Heart right ventricle (tissue), 16 donors: ENCODE data around the gene ERCC2. TPM values are rescaled to one million over a fixed set of nuclear protein-coding genes. Genes with fewer than 3 reads are reported as not detected.

Experiments
- ATAC-seq, 8 donors: fragments of 200-7000 bp; cut with Tn5 transposase; one replicate each; pipeline ENCODE4 v1.9.1; 2020; ENCODE audit warnings: mild to moderate bottlenecking in 8 of 8, moderate library complexity in 8 of 8, moderate number of reproducible peaks in 1 of 8
- DNase-seq, 2 donors: peaks; one replicate each; pipeline ENCODE4 v3.0.0-alpha.2; 2020
- H3K27ac ChIP-seq, 10 donors: fragments of 200-600 bp; sonication (generic) in 2 of 10; one replicate each; pipeline versions ENCODE4 v1.5.0 to v1.8.0; 2020 to 2022; ENCODE audit warnings: mild to moderate bottlenecking in 3 of 10
- H3K27me3 ChIP-seq, 7 donors: fragments of 200-600 bp; one replicate each; pipeline ENCODE4 v1.8.0; 2021 to 2022; ENCODE audit warnings: mild to moderate bottlenecking in 2 of 7
- H3K36me3 ChIP-seq, 9 donors: fragments of 200-600 bp; sonication (generic) in 1 of 9; one replicate each; pipeline versions ENCODE4 v1.5.0 to v1.8.0; 2020 to 2022; ENCODE audit warnings: mild to moderate bottlenecking in 2 of 9
- H3K4me1 ChIP-seq, 9 donors: fragments of 200-600 bp; sonication (generic) in 1 of 9; one replicate each; pipeline versions ENCODE4 v1.5.0 to v1.8.0; 2020 to 2022; ENCODE audit warnings: mild to moderate bottlenecking in 4 of 9
- H3K4me3 ChIP-seq, 10 donors: fragments of 200-600 bp; sonication (generic) in 2 of 10; one replicate each; pipeline versions ENCODE4 v1.5.0 to v1.8.0; 2020 to 2022; ENCODE audit warnings: mild to moderate bottlenecking in 7 of 10, moderate library complexity in 2 of 10
- H3K9me3 ChIP-seq, 11 donors: fragments of 200-600 bp in 10 of 11; sonication (generic) in 2 of 11; one replicate each; pipeline versions ENCODE4 v1.5.0 to v1.8.0; 2013 to 2022; ENCODE audit warnings: mild to moderate bottlenecking in 2 of 11, control low read depth in 1 of 11, moderate library complexity in 1 of 11
- WGBS, 2 donors: extraction: QIAGEN DNeasy Blood & Tissue Kit; methylation state at CpG; one replicate each; pipeline ENCODE4 v1.1.7; 2013; ENCODE audit warnings: inconsistent platforms in 1 of 2; 5-methylcytosine and 5-hydroxymethylcytosine counted together
- intact Hi-C, 10 donors: fragments of 100-400 bp; cut with DNase I; formaldehyde crosslinking; loops; one replicate each; pipeline versions ENCODE4 v1.11.1 to v1.14.2; 2022
- polyA plus RNA-seq, 2 donors: library from polyadenylated mRNA; stranded (reverse); fragments of 200-250 nt; gene quantifications; one replicate each; pipeline ENCODE4 v1.2.3, GENCODE V29; 2013
- total RNA-seq, 10 donors: library from RNA; stranded (reverse); fragmentation: NEBNext Ultra II Directional in 3 of 10; extraction: Animal tissue kit (Norgen Biotek cat#: 25700) in 3 of 10; gene quantifications; one replicate each; pipeline versions ENCODE4 v1.2.1 to v1.2.4, GENCODE V29; 2021 to 2023
- TF ChIP-seq, protein P1 (sequence below), 9 donors: fragments of 200-600 bp; sonication (generic) in 2 of 9; IDR thresholded peaks; one replicate each; pipeline versions ENCODE4 v1.5.0 to v1.8.0; 2021 to 2022; ENCODE audit warnings: antibody characterized with exemption in 9 of 9, mild to moderate bottlenecking in 5 of 9, moderate library complexity in 1 of 9
- donor health status: Arrhythmogenic right ventricular cardiomyopathy.
- donor health status: ischemic (EF 13 %, LVEDD 7.1; RV severe dilation, severe dysfunction).
- donor health status: healthy with polysubstance abuse.
- donor health status: DM: no; HTN: yes; CAD: no.
- donor health status: DM: no; HTN: no; CAD: no.
- donor health status: ischemic (EF 25% LVEDD 6.9; RV normal size, moderate dysfunction).
- donor health status: ischemic (EF 25% LVEDD 5.7; RV mildly dilated, moderate dysfunction).
- donor health status: healthy.
- donor health status: DM: yes; HTN: yes; CAD: no.
- donor health status: Ischemic cardiomyopathy.
- donor health status: ischemic (EF 35%, LVEDD 5.7; RV mildly dilated, moderate dysfunction).
- donor health status: nonischemic (EF 11% LVEDD 7.7; RV severe dilation, severe dysfunction).
- donor health status: DM: yes; HTN: yes; CAD: no.
- donor health status: PGD.
- donor health status: ischemic (EF 29% LVEDD 5.4; RV normal size, mild dysfunction).
- donor health status: nonischemic (EF 23%, LVEDD 6.1; RV moderate dilation, normal function).

The ERCC2 gene
- total and polyA plus RNA-seq, 12 donors: 6.5 to 15.2 (median 13.7) TPM

DNA sequence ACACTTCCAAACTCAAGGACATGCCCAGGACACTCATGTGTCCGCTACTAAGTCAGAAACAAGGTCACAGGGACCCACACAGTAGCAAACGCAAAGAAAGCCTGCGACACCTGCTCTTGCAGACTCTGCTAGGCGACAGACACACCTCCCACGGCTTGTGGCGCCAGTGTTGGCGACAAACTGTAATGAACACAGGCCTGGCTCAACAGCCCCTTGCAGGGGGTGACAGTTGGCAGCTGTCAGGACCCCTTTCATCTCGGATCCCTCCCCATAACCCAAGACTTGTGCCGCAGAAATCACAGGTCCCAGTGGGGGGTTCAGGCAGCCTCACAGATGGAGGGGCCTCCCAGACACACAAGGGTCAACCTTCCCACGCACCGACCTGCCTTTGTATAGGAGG, 48.1 kb downstream of the ERCC2 start:
- Histone ChIP-seq H3K36me3 (peaks cover 0 to 21% (median 0%) of the 10 kb centered on the region in 9 donors), H3K27ac (peak overlapping the region; percentile 79 to 99 (median 96)), H3K4me3 (peak overlapping the region; percentile 32 to 64 (median 56)), H3K4me1 (peaks cover 0 to 58% (median 8%) of the 10 kb centered on the region in 9 donors), H3K27me3 (peaks cover 0 to 31% (median 17%) of the 10 kb centered on the region in 7 donors), H3K9me3 (no peaks in the 10 kb centered on the region)
- 23 to 38% methylated on average over 11 of the region's 11 CpGs for WGBS, 2 donors
- TF ChIP-seq, protein P1, sequence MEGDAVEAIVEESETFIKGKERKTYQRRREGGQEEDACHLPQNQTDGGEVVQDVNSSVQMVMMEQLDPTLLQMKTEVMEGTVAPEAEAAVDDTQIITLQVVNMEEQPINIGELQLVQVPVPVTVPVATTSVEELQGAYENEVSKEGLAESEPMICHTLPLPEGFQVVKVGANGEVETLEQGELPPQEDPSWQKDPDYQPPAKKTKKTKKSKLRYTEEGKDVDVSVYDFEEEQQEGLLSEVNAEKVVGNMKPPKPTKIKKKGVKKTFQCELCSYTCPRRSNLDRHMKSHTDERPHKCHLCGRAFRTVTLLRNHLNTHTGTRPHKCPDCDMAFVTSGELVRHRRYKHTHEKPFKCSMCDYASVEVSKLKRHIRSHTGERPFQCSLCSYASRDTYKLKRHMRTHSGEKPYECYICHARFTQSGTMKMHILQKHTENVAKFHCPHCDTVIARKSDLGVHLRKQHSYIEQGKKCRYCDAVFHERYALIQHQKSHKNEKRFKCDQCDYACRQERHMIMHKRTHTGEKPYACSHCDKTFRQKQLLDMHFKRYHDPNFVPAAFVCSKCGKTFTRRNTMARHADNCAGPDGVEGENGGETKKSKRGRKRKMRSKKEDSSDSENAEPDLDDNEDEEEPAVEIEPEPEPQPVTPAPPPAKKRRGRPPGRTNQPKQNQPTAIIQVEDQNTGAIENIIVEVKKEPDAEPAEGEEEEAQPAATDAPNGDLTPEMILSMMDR (IDR thresholded peaks at IDR 0.05): no peak
- intact Hi-C loops: loop anchor here in 1 of 10 donors (10.0 kb wide), 1 partner anchor 68 kb away; the partner anchor contains the start of gene MARK4
- ATAC-seq: peak in 4 of 8 donors; percentile 1 to 19 (median 2)
- no peak for DNase-seq

- peak overlapping the region; percentile 79 to 99 (median 96) for H3K27ac ChIP-seq
- H3K4me1 ChIP-seq: peaks cover 0 to 58% (median 8%) of the 10 kb centered on the region in 9 donors
- H3K9me3 ChIP-seq: no peaks in the 10 kb centered on the region
- ATAC-seq: peak; percentile 23 to 72 (median 48)
- H3K27me3 ChIP-seq: peaks cover 0 to 34% (median 17%) of the 10 kb centered on the region in 7 donors
- DNase-seq: peak; percentile 60 to 61
- TF ChIP-seq, protein P1 (IDR thresholded peaks at IDR 0.05): no peak
- peak overlapping the region; percentile 32 to 64 (median 56) for H3K4me3 ChIP-seq
- intact Hi-C loops: loop anchor here in 1 of 10 donors (10.0 kb wide), 1 partner anchor 67 kb away; the partner anchor contains the start of gene MARK4
- peaks cover 0 to 25% (median 0%) of the 10 kb centered on the region in 9 donors for H3K36me3 ChIP-seq
- WGBS, 2 donors: 22 to 24% methylated on average over 7 of the region's 7 CpGs
Measured at GRCh38 chr19:45321848-45322247, 48.5 kb downstream of the ERCC2 start.

DNA sequence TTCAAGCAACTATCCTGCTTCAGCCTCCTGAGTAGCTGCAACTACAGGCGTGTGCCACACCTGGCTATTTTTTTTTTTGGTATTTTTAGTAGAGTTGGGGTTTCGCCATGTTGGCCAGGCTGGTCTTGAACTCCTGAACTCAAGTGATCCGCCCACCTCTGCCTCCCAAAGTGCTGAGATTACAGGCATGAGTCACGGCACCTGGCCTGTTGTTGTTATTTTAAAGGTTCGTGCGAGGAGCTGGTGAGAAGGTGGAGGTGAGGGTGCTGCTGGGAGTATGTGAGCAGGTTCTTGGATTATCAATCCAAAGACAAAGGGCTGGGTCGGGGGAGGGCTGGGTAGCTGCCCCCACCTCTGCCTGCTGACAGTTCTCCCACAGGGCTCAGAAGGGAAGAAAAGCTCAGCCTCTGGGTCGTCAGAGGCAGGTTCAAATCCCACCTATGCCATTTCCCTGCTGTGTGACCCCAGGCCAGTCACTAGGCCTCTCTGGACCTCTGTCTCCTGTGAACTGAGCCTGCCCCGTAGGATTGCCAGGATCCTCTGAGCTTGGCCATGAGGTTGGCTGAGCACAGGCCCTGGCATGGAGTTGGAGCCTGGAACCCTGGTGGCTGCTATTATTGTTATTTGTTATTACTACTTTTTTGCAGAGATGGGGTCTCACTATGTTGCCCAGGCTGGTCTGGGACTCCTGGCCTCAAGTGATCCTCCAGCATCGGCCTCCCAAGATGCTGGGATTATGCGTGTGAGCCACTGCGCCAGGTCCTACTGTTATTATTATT, 49.2 kb downstream of the ERCC2 start:
- TF ChIP-seq, protein P1 (IDR thresholded peaks at IDR 0.05): no peak
- Histone ChIP-seq H3K36me3 (peaks cover 0 to 32% (median 0%) of the 10 kb centered on the region in 9 donors), H3K27me3 (peaks cover 0 to 37% (median 17%) of the 10 kb centered on the region in 7 donors), H3K4me3 (peak overlapping the region; percentile 32 to 64 (median 56)), H3K4me1 (peaks cover 0 to 54% (median 8%) of the 10 kb centered on the region in 9 donors), H3K27ac (peak overlapping the region in 8 of 10 donors; percentile 53 to 99 (median 96)), H3K9me3 (no peaks in the 10 kb centered on the region)
- intact Hi-C loops: loop anchor here in 1 of 10 donors (10.0 kb wide), 1 partner anchor 66 kb away; the partner anchor contains the start of gene MARK4
- 44 to 61% methylated on average over 12 of the region's 12 CpGs for WGBS, 2 donors
- no peak for ATAC-seq
- no peak for DNase-seq

DNA sequence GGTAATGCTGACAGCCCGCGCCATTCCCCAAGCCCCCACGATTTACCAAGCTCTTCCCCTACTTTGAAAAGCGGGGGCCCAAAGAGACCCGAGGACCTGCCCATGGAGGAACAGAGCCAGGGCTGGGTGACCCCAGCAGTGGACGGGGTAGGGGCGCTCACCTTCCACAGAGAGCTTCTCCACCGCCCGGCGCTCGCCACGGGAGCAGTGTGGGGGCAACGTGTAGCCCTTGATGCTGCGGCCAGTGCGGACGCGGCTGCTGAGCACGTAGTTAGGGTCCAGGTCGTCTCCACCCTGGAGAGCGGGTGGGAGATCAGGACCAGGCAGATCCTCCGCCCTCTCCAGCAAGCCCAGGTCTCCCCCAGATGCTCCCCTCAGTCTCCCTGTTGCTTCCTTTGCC, 55.1 kb downstream of the ERCC2 start:
- TF ChIP-seq, protein P1 (IDR thresholded peaks at IDR 0.05): no peak
- Histone ChIP-seq H3K27me3 (peaks cover 0 to 10% (median 0%) of the 10 kb centered on the region in 7 donors), H3K9me3 (no peaks in the 10 kb centered on the region), H3K4me1 (peaks cover 0 to 65% (median 5%) of the 10 kb centered on the region in 9 donors), H3K27ac (no peak overlapping the region), H3K4me3 (no peak overlapping the region), H3K36me3 (peaks cover 0 to 67% (median 0%) of the 10 kb centered on the region in 9 donors)
- ATAC-seq: peak in 2 of 8 donors; percentile 3 to 11
- no peak for DNase-seq
- intact Hi-C loops: no loop called here
- WGBS, 2 donors: 58 to 59% methylated on average over 21 of the region's 21 CpGs
